Activated CD4-positive, alpha-beta T cell treated with anti-CD3 and anti-CD28 coated beads, Interleukin-2, amount 10 ng/mL, durations not matched to agents 24 days and 14 days (primary cell): Measurements from ENCODE around the gene GIT1. TPM values are rescaled to one million over a fixed set of nuclear protein-coding genes. Genes with fewer than 3 reads are reported as not detected.

Source experiments
- DNase-seq: peaks from one replicate; pipeline ENCODE4 v3.0.0; 2022
- H3K27ac Mint-ChIP-seq: one replicate; pipeline ENCODE4 v1.8.0; 2022; ENCODE audit warnings: mild to moderate bottlenecking, mixed read lengths
- H3K27me3 Mint-ChIP-seq: one replicate; pipeline ENCODE4 v1.8.0; 2022; ENCODE audit warnings: mixed read lengths
- H3K36me3 Mint-ChIP-seq: one replicate; pipeline ENCODE4 v1.8.0; 2022; ENCODE audit warnings: low read depth, mild to moderate bottlenecking, mixed read lengths
- H3K4me1 Mint-ChIP-seq: one replicate; pipeline ENCODE4 v1.8.0; 2021; ENCODE audit warnings: mixed read lengths
- H3K4me3 Mint-ChIP-seq: one replicate; pipeline ENCODE4 v1.8.0; 2022; ENCODE audit warnings: mild to moderate bottlenecking, moderate library complexity, mixed read lengths
- H3K9me3 Mint-ChIP-seq: one replicate; pipeline ENCODE4 v1.8.0; 2021; ENCODE audit warnings: mixed read lengths
- intact Hi-C: fragments of 100-400 bp; cut with micrococcal nuclease; formaldehyde crosslinking; loops from one replicate; pipeline ENCODE4 v1.15.1; 2023
- total RNA-seq: library from RNA; stranded (reverse); gene quantifications from 2 replicates; pipeline ENCODE4 v1.2.3, GENCODE V29; 2022

The GIT1 gene
- total RNA-seq, 1 donor from 2014 or later: 91.3 TPM

GRCh38 chr17:29555840-29556239 lies 33.6 kb downstream of the GIT1 start:
- DNase-seq: no peak
- intact Hi-C loops: no loop called here
- Mint-ChIP-seq H3K4me1 (peaks cover 19% of the 10 kb centered on the region), H3K27me3 (no peaks in the 10 kb centered on the region), H3K9me3 (no peaks in the 10 kb centered on the region), H3K36me3 (peaks cover 17% of the 10 kb centered on the region), H3K27ac (no peak overlapping the region), H3K4me3 (no peak overlapping the region)

DNA sequence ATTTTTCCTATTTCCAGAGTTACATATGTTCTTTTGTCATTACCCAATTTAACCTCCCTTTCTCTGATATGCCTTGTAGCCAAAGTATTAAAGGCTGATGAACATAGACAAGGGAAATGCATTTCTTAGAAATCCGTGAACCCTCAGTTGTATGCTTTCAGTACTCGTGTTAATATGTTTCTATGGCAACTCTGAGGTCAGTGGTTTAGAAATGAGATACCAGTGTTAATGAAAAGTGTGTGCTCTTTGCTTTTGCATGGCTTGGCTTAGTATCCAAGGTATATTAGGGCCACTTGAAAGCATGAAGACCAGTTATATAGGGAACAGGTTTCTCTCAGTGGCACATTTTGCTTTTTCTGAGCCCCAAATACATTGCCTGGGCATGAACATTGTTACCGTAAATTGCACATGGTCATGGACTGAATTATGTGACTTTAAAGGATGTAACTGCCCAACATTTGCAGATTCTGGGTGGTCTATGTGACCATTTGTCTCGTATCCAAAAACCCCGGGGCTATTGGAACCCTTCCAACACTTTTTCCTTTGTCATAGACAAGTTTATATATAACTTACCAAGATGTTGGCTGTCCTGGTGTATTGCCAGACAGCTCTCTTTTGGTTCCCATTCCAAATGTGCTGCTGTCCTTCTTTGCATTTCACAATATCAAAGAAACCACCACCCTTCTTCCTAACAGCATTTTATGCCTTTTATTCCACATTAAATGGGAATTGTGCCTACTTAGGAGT lies 40.1 kb downstream of the GIT1 start:
- Mint-ChIP-seq H3K4me1 (no peaks in the 10 kb centered on the region), H3K27me3 (no peaks in the 10 kb centered on the region), H3K9me3 (no peaks in the 10 kb centered on the region), H3K36me3 (peaks cover 10% of the 10 kb centered on the region), H3K4me3 (no peak overlapping the region), H3K27ac (no peak overlapping the region)
- intact Hi-C loops: no loop called here
- DNase-seq: no peak

- no peak overlapping the region for H3K27ac Mint-ChIP-seq
- H3K4me3 Mint-ChIP-seq: no peak overlapping the region
- H3K9me3 Mint-ChIP-seq: no peaks in the 10 kb centered on the region
These were observed 42.6 kb downstream of the GIT1 start for GRCh38 chr17:29546830-29547229.

DNA sequence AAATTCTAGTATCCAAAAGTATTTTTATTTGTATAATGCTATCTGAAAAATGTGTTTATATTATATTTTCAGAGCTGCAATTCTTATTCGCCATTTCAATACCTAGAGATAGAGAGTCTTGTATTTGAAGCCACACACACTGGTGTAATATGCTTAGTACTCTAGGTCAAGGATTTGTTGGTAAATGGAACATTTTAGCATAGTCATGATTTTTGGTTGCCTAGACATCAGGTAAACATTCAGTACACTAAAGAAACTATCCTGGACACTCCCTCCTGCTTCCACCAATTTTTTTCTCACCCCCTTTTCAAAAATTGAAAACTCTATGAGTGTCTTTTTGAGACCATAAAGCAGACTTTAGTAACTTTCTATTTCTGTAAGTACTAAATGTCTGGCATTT lies 43.4 kb downstream of the GIT1 start:
- DNase-seq: no peak
- Mint-ChIP-seq H3K9me3 (no peaks in the 10 kb centered on the region), H3K4me3 (no peak overlapping the region), H3K27me3 (no peaks in the 10 kb centered on the region), H3K27ac (no peak overlapping the region), H3K36me3 (peaks cover 27% of the 10 kb centered on the region), H3K4me1 (no peaks in the 10 kb centered on the region)
- intact Hi-C loops: no loop called here

More at GRCh38 chr17:29546830-29547229, 42.6 kb downstream of the GIT1 start:
- Mint-ChIP-seq H3K4me1 (no peaks in the 10 kb centered on the region), H3K27me3 (no peaks in the 10 kb centered on the region), H3K36me3 (peaks cover 27% of the 10 kb centered on the region)
- DNase-seq: no peak
- intact Hi-C loops: no loop called here

DNA sequence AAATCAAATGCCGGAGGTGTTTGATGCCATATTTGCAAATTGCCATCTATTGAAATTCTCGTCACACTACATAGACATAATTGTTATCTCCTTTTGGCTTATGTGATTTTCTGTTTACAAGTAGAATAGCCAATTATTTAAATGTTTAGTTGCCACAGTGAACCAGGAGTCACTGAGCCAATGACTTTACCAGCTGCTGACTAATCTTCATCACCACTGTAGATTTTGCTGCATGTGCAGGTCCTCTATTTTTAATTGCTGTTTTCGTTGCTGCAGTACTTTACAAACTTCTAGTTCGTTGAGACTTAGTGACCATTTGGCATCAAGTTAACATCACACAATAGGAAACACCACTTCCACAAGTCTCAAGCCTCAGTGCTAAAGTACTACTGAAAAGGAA lies 45.4 kb downstream of the GIT1 start:
- H3K4me1 Mint-ChIP-seq: no peaks in the 10 kb centered on the region
- H3K27ac Mint-ChIP-seq: no peak overlapping the region
- no peak overlapping the region for H3K4me3 Mint-ChIP-seq
- H3K27me3 Mint-ChIP-seq: no peaks in the 10 kb centered on the region
- H3K9me3 Mint-ChIP-seq: no peaks in the 10 kb centered on the region
- no peak for DNase-seq
- intact Hi-C loops: no loop called here
- H3K36me3 Mint-ChIP-seq: peaks cover 30% of the 10 kb centered on the region

GRCh38 chr17:29533976-29534375 lies 55.5 kb downstream of the GIT1 start:
- Mint-ChIP-seq H3K4me1 (no peaks in the 10 kb centered on the region), H3K4me3 (no peak overlapping the region), H3K9me3 (no peaks in the 10 kb centered on the region), H3K27ac (no peak overlapping the region), H3K27me3 (no peaks in the 10 kb centered on the region), H3K36me3 (peaks cover 37% of the 10 kb centered on the region)
- DNase-seq: no peak
- intact Hi-C loops: no loop called here

- Mint-ChIP-seq H3K27ac (no peak overlapping the region), H3K27me3 (no peaks in the 10 kb centered on the region), H3K4me1 (no peaks in the 10 kb centered on the region), H3K36me3 (peaks cover 26% of the 10 kb centered on the region), H3K9me3 (no peaks in the 10 kb centered on the region), H3K4me3 (no peak overlapping the region)
- DNase-seq: no peak
- intact Hi-C loops: no loop called here
These were observed 63.1 kb downstream of the GIT1 start for GRCh38 chr17:29526322-29526721.

GRCh38 chr17:29524692-29525091 lies 64.8 kb downstream of the GIT1 start:
- no peak overlapping the region for H3K4me3 Mint-ChIP-seq
- intact Hi-C loops: no loop called here
- no peaks in the 10 kb centered on the region for H3K4me1 Mint-ChIP-seq
- peaks cover 25% of the 10 kb centered on the region for H3K36me3 Mint-ChIP-seq
- H3K9me3 Mint-ChIP-seq: no peaks in the 10 kb centered on the region
- H3K27ac Mint-ChIP-seq: no peak overlapping the region
- DNase-seq: no peak
- no peaks in the 10 kb centered on the region for H3K27me3 Mint-ChIP-seq

Other genes starting within 250 kb of the GIT1 start
- gene TAOK1, start 199.3 kb downstream of the GIT1 start, total RNA-seq: 42.7 and 43.2 TPM in 2 replicates
- 20.0 and 20.1 TPM in 2 replicates for gene ABHD15, start 22.6 kb downstream of the GIT1 start, total RNA-seq
- 69.7 and 77.9 TPM in 2 replicates for gene TP53I13, start 20.9 kb downstream of the GIT1 start, total RNA-seq
- gene ANKRD13B, start 3.5 kb upstream of the GIT1 start, total RNA-seq: 43.1 and 49.8 TPM in 2 replicates
- gene CORO6, start 33.3 kb upstream of the GIT1 start, total RNA-seq: 5.6 and 6.4 TPM in 2 replicates